Thyroid gland (tissue), 4 donors: ENCODE measurements around the gene IRAG1.
"Not testable (repeated sequence)": the region's sequence is repeated elsewhere in the genome, so short reads cannot be mapped to it uniquely, and the experiment has no call there.

Experiments used
- CTCF ChIP-seq, 6 experiments: fragments of 200-600 bp in 3 of 6; fragments of 450-650 bp in 3 of 6; sonication (generic) in 3 of 6; IDR thresholded peaks; one replicate each; pipeline ENCODE4 v1.5.1; 2016 to 2019; ENCODE audit warnings: antibody characterized with exemption in 6 of 6, mild to moderate bottlenecking in 2 of 6, inconsistent platforms in 1 of 6, moderate library complexity in 1 of 6
- POLR2A ChIP-seq, 2 donors: fragments of 450-650 bp; IDR thresholded peaks; one replicate each; pipeline ENCODE4 v1.6.1; 2017; ENCODE audit warnings: antibody characterized with exemption in 2 of 2, mild to moderate bottlenecking in 2 of 2, moderate library complexity in 1 of 2

GRCh38 chr11:10680279-10680678 lies 13.3 kb downstream of the IRAG1 start:
- TF ChIP-seq CTCF, POLR2A (IDR thresholded peaks at IDR 0.05): not testable (repeated sequence)
